GM20431 (cell line): ENCODE results near the gene LENG1.

ENCODE experiments used
- in situ Hi-C: fragments of 300-500 bp; cut with MseI, MboI; formaldehyde crosslinking; loops from one replicate; pipeline ENCODE4 v1.15.0; 2020; ENCODE audit warnings: low sequenced_read_pairs; ENCODE audit not compliant: unreplicated experiment

LENG1 gene

DNA sequence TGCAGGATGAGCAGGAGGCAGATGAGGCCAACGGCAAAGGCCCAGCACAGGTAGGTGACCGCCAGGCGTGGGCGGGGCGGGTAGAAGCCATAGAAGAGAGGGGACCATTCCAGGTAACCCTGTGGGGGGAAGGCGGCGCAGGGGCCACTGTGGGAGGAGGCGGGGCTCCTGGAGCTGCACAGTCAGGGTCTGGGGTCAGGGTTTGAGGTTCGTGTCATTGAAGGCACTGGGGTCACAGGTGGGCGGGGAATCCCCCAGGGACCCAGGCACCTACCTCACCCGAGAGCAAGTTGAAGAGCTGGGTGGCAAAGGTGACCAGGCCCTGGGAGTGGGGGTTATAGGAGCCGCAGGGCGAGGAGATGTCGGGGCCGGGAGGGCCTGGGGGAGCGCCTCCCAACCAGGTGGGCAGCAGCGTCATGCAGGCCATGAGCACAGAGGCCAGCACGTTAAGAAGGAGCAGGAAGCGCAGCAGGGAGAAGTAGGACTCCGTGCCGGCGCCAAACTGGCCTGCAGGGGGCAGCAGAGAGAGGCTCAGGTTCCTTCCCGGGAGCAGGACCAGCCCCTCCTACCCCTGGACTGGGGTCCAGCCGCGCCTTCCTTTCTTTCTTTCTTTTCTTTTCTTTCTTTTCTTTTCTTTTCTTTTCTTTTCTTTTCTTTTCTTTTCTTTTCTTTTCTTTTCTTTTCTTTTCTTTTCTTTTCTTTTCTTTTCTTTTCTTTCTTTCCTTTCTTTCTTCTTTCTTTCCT lies 8.8 kb upstream of the LENG1 start:
- in situ Hi-C loops = no loop called here

DNA sequence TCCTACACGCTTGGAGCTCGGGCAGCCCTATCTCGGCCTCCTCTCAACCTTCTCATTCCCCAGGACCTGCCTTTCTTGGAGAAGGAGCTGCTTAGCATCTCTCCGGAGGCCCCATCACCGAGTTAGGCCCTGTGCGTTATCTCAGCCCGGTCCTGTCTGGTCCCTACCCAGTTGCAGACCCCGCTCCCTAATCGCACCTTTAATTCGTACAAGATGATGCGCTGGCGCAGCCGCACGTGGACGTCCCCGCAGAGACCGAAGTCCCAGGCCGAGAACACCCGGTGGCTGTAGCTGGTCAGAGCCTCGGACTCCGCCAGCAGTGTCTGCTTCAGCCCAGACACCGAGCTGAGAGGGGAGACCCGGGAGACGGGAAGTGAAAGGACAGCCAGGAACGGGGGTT lies 5.7 kb upstream of the LENG1 start:
- in situ Hi-C loops = no loop called here

DNA sequence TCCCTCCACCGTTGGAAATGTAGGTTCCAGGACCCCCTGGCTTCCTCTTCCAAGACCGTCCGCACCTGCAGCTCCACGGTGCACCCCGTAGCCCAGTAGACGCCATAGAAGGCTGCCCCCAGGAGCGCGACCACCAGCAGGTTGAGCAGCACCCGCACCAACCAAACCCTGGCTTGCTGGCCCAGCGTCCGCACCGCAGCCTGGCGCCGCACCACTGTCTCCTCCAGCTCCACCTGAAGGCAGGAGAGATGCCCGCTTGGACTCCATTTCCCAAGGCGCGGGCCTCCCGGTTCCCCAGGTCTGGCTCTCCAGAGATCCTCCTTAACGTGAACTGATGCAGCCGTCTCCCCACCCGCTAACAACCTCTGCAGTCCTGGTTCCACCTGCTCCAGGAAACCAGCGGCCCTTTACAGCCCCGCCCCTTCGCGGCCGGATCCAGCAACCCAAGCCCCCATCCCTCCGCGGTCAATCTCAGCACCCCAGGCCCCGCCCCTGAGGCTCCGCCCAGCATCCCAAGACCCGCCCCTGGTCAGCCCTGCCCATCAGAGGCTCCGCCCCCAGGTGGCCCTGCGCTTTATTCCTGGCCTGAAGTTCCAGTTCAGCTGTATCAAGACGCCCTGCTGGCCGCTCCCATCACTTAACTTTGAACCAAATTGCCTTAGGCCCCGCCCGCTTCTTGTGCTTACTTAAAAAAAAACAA lies 5.0 kb upstream of the LENG1 start:
- in situ Hi-C loops = no loop called here

DNA sequence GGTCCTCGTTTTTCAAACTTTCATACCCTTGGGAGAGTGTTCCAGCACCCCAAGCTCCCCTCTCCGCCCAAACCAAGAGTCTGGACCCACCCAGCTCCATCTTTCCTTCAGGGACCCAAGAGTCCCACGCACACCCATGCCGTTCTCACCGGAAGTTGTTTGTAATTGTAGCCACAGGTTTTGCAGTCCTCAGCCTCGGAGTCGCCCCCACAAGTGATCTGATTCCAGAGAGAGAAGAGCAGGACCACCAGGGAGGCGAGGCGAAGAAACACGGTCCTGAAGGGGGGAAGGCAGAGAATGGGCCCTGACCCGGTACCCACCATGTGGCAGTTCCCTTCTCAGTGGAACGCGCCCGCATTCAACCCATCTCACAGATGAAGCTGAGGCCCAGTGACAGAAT lies 3.4 kb upstream of the LENG1 start:
- in situ Hi-C loops = no loop called here

DNA sequence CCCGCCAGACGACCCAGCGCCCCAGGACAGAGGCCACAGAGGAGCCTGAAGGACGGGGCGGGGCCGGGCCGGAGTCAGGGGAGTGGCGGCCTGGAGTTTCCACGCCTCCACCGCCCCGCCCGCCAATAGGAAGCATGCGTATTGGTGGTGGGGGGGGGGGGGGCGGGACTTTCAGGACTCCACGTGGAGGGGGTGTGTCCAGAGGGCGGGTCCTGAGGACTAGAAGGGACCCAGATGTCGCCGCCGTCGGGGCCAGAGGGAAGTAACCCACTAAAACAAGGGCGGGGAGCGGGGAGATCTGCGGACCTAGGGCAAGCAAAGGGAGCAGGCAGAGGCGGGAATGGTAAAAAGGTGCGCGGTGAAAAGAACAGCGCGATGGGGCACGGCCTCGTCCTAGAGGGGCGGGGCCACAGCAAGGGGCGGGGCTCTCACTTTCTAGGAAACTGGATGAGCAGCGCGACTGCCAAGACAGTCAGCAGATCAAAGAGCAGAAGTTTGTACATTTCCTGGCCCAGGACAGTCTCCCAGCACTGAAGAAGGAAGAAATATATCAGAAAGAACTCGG lies 2.8 kb upstream of the LENG1 start:
- in situ Hi-C loops = no loop called here

DNA sequence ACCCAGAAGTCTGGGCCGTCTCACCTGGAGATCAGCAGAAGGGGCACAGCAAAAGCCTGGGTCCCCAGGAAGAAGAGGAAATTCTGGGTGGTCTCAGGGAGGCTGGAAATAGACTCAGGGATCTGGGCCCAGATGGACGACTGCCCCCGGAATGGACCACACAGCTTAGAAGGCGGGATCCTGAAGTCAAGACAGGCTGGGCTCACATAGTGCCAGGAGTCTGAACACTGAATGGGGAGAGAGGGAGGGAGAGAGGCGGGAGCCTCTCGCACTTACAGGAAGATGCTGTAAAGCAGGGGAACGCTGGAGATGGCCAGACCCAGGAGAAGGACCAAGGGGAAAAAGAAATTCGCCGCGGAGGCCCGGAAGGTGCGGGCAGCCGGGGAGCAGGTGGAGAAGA lies 1.3 kb upstream of the LENG1 start:
- in situ Hi-C loops = no loop called here

DNA sequence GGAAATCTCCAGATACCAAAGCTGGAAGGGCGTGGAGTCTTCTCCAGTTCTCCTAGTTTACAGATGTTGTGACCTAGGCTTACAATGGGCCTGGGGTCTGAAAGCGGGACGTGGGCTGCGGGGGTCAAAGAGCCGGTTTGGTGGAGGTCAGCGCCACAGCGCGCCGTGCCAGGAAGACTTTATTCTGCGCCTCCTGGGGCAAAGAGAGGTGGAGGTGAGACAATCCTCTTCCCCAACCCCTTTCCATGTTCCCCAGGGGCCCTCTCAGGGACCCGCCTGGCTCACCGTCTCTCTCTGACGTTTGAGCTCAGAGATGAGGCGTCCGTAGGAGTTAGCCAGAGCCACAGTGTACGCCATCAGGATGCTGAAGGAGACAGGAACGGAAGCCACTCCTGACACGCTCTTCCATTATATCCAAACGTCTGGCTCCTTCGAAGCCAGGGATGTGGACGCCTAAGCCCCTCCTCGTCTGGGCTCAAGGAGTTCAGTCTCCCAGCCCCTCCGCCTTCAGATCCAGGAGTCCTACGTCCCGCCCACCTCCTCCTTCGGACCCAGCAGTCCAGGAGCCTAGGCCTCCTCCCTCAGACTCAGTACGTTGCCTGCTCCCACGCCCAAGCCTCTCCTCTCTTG lies 776 bp upstream of the LENG1 start:
- in situ Hi-C loops = no loop called here

DNA sequence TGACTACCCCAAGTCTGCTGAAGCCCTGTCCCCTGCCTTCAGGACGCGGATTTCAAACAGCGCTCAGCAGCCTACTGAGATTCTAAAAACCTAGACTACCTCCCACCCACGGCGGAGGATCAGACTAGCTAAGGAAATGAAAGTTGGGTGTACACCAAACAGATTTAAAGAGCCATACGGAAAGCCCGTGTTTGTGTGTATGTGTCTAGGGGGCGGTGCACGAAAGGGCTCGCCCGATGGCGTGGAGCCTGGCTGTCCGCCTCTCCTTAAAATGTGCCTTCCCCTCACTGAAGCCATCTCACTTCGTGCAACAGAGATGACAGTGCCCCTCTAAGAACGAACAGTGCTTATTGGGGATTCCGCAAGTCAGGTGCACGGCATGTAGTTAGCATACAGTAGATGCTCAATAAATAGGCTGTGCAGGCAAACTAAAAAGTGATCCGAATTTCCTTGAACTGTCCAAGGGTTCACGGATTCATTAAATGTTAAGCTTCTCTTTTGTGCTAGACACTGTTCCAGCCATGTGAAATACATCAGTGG lies 639 bp downstream of the LENG1 start:
- in situ Hi-C loops = no loop called here

DNA sequence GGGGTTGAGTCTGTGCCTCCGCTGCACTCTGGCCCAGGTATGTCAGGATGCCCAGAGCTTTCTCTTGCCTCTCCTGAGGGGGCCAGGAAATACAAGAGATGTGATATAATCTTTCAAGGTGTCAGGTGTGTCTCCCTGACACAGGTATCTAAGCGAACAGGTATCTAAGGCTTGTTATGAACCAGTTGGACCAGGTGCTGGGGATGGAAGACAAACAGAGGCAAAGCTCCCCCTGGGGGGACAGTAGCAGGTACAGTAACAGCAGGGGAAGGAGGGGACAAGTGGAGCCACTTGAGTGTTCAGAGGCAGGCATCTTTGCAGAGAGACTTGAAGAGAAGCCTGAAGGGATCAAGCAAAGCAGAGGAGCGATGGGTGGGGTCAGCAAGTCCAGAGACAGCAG lies 2.6 kb downstream of the LENG1 start:
- in situ Hi-C loops = no loop called here

DNA sequence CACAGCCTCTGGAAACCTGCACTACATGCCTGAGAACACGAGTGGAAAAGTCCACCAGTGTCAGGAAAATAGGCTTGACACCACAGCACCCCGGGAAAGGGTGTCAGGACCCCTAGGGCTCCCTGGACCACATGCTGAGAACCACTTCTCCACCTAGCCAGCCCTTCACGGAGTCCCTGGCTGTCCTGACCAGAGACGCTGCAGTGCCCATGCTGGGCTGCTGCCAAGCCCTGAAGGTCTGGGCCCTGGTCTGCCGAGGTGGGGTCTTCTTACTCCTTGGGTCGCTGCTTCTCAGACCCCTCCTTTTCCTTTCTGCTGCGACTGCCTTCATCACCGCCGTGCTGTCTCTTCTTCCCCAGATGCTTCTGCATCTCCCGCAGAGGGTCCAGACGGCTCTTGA lies 3.0 kb downstream of the LENG1 start:
- in situ Hi-C loops = no loop called here

DNA sequence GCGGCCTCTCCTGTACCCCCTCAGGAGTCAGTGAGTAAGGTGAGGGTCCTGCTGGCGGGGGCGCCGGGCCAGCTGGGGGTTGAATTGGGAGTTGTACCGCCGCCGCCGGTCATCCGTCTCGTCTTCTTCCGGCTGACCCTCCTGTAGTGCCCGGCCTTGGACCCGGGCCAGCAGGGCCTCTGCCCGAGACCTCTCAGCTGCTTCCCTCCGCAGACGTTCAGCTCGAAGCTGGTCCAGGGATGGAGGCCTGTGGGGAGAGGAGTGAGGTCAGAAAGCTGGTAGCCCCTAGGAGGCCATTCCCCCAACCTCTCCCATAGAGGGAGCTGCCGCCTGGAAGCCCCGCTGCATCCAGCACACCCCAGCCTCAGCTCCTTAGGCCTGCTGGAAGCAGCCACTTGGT lies 3.8 kb downstream of the LENG1 start:
- in situ Hi-C loops = no loop called here

DNA sequence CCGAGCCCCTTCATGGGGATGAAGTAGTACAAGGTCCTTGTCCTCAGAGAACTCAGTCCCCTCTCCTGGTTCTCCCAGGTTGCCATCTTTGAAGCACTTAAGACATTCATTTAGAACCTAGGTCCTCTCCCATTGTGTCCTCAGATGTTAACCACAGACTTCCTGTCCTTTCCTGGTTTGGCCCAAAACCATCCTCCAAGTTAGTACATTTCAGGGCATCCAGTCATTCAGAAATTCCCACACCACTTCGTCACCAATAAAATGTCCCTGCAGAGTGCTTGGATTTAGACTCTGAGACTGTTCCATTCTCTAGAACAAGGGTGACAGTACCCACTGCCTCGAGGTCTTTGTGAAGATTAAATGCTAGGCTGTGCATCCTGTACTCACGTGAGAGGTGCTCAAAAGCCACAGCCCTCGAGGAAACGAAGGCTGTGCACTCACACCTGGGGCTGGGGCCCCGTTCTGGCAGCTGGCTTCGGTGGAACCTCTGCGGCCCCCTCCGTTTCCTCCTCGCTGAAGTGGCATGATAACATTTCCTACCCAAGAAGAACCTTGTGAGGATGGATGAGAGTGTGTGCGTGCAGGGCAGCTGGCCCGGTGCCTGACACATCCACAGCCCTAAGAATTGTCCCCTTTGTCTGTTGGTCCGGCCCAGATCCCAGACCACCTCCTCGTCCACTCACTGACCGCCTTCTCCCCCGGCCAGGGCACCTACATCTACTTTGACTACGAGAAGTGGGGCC lies 4.7 kb downstream of the LENG1 start:
- in situ Hi-C loops = no loop called here

DNA sequence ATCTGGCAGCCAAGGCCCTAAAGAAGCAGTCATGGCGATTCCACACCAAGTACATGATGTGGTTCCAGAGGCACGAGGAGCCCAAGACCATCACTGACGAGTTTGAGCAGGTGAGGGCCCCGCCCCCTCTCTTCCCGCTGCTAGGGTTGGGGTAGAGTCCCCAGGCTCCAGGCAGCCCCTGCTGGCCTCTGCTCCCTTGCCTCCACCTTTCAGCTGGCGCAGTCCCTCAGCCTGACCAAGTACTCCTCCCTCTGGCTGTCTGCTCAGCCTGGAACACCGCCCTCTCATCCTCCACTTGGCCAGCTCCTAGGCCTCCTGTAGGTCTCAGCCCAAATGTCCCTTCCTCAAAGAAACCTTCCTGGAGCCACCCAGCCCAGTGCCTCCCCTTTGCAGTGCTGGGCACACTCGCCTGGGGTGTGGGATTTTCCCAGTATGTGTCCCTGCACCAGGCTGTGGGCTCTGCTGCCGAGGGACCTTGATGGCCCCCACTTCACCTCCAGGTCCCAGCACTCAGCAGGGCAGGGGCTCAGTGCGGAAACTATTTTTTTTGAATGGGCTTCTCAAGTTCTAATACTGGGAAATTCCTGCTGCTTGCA lies 5.7 kb downstream of the LENG1 start:
- in situ Hi-C loops = no loop called here

DNA sequence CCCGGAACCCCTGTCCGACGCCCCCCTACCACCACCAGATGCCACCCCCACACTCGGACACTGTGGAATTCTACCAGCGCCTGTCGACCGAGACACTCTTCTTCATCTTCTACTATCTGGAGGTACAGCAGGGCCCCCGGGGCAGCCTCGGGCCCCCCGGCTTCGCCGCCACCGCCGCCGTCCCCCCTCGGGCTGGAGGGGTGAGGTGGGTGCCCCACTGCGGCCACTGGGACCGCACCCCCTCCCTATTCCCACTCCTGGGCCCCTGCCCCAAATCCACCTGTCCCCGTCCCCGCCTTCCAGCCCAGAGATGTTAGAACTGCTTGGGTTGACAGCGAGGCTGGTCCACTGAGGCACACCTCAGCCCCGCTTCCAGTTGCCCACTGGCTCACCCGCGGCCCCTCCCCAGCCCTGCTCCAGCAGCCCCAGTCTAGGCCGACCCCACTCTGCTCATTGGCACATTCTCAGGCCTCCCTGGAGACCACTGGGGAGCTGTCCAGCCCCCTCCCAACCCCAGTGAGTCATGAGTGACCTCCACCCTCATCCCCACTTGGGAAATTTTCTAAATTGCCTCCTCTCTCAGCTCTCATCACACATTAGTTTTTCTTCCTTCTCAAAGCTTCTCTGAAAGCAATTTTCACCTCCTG lies 6.5 kb downstream of the LENG1 start:
- in situ Hi-C loops = no loop called here

DNA sequence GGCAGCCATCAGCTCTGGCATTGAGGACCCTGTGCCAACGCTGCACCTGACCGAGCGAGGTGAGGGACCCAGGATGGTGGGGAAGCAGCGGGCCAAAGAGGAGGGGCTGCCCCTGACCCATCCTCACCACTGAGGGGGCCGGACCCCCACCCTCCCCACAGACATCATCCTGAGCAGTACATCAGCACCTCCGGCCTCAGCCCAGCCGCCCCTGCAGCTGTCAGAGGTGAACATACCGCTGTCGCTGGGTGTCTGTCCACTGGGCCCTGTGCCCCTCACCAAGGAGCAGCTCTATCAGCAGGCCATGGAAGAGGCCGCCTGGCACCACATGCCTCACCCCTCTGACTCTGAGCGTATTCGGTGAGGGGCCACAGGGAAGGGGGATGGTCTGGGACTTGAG lies 7.3 kb downstream of the LENG1 start:
- in situ Hi-C loops = no loop called here

DNA sequence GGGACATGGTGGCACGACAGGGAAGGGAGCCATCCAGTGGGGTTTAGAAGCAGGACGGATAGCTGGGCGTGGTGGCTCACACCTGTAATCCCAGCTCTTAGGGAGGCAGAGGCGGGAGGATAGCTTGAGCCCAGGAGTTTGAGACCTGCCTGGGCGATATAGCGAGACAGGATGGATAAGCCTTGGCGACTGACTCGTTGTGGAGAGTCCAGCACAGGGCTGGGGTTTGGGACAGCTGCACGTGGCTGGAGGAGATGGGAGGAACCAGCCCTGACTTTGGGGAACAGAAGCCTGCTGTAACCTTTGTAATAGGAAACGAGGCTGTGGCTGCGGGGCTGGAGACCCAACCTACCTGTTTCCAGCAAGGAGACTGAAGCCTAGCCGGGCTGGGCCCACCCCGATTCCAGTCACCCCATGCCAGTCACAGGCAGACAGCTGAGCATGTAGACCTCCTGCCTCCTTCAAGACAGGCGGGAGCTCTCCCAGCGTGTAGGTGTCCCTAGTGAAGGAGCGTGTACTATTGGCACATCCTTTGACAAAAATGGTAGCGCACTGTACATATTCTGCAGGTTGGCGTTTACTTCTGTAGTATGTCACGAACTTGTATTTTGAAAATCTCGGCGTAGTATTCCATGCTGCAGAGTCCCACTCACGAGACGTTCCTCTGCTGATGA lies 8.0 kb downstream of the LENG1 start:
- in situ Hi-C loops = no loop called here

DNA sequence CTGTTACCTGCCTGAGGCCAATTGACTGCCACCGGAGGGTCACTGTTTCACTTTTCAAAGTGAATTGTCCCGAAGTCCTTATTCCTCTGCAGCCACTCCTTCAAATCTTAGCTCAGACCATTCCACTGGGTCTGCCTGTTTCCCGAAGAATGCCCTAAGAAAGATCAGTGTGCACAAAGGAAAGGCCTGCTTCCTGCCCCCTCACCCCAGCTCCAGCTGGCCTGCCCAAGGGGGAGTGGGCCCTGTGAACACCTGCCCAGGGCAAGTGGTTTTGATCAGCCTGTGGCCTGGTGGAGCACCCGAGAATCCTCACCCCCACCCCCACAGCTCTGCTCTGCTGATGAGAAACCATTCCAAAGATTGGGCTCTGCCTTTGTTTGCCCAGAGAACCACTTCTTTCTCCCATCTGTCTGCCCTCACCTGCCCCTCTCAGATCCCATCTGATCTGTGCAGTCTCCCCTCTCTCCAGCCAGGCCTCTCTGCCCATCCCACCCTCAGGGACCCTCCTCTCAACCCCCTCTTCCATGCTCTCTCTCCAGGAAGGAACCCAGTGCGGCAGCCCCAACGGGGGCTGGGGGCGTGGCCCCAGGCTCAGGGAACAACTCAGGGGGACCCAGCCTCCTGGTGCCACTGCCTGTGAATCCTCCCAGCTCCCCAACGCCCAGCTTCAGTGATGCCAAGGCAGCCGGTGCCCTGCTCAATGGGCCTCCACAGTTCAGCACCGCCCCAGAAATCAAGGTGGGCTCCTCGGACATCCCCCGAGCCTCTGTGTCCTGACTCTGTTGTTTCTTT lies 10.3 kb downstream of the LENG1 start:
- in situ Hi-C loops = no loop called here

DNA sequence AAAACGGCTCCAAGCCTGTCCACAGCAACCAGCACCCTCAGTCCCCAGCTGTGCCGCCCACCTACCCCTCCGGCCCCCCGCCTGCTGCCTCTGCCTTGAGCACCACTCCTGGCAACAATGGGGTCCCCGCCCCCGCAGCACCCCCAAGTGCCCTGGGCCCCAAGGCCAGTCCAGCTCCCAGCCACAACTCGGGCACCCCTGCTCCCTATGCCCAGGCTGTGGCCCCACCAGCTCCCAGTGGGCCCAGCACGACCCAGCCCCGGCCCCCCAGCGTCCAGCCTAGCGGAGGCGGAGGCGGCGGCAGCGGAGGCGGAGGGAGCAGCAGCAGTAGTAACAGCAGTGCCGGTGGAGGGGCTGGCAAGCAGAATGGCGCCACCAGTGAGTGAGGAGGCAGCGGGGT lies 11.4 kb downstream of the LENG1 start:
- in situ Hi-C loops = no loop called here
